Neural cell (in vitro differentiated cells): ENCODE measurements around the gene PRDX6. TPM values are rescaled to one million over a fixed set of nuclear protein-coding genes. Genes with fewer than 3 reads are reported as not detected.
A peak's percentile ranks its signal among the peaks of the same experiment; 100 is the strongest.

Source experiments
- H2AFZ ChIP-seq: fragments of 200-600, 300-800 bp; sonication (generic), shearing (Covaris generic); 2 replicates; pipeline ENCODE4 v1.6.0; 2014; ENCODE audit warnings: low read depth, mild to moderate bottlenecking, antibody characterized with exemption, low read length, moderate library complexity
- H3F3A ChIP-seq: fragments of 200-600 bp; shearing (Covaris generic); 2 replicates; pipeline ENCODE4 v1.6.1; 2016; ENCODE audit warnings: mild to moderate bottlenecking, moderate library complexity, mixed read lengths, antibody characterized with exemption, low read length; ENCODE audit not compliant: insufficient read depth, poor library complexity, severe bottlenecking
- H3K27ac ChIP-seq: fragments of 200-600, 300-800 bp; sonication (generic), shearing (Covaris generic); 2 replicates; pipeline ENCODE4 v1.5.1; 2014; ENCODE audit warnings: mild to moderate bottlenecking, low read length, moderate library complexity
- H3K27me3 ChIP-seq: fragments of 300-800, 200-600 bp; sonication (generic), shearing (Covaris generic); 2 replicates; pipeline ENCODE4 v1.6.0; 2014; ENCODE audit warnings: mild to moderate bottlenecking, low read depth, low read length, moderate library complexity; ENCODE audit not compliant: insufficient read depth
- H3K36me3 ChIP-seq: fragments of 300-800, 200-600 bp; sonication (generic), shearing (Covaris generic); 2 replicates; pipeline ENCODE4 v1.5.1; 2014; ENCODE audit warnings: mild to moderate bottlenecking, antibody characterized with exemption, low read length, moderate library complexity; ENCODE audit not compliant: insufficient read depth
- H3K4me2 ChIP-seq: fragments of 300-800, 200-600 bp; sonication (generic), shearing (Covaris generic); 2 replicates; pipeline ENCODE4 v1.6.0; 2014; ENCODE audit warnings: mild to moderate bottlenecking, low read length
- H3K4me3 ChIP-seq: fragments of 300-800, 200-600 bp; sonication (generic), shearing (Covaris generic); 2 replicates; pipeline ENCODE4 v1.5.1; 2014; ENCODE audit warnings: mild to moderate bottlenecking, low read length, moderate library complexity
- H3K79me2 ChIP-seq: fragments of 200-600 bp; shearing (Covaris generic); replicated peaks from 2 replicates; pipeline ENCODE4 v1.6.0; 2014; ENCODE audit warnings: mild to moderate bottlenecking, low read length, moderate library complexity; ENCODE audit not compliant: insufficient read depth
- H3K9ac ChIP-seq: fragments of 300-800, 200-600 bp; sonication (generic), shearing (Covaris generic); 2 replicates; pipeline ENCODE4 v1.6.1; 2016; ENCODE audit warnings: mild to moderate bottlenecking, low read length, mixed read lengths
- H3K9me2 ChIP-seq: fragments of 200-600 bp; shearing (Covaris generic); 2 replicates; pipeline ENCODE4 v1.6.1; 2016; ENCODE audit warnings: mild to moderate bottlenecking, low read length, mixed read lengths; ENCODE audit not compliant: insufficient read depth
- H3K9me3 ChIP-seq: fragments of 200-600, 300-800 bp; sonication (generic), shearing (Covaris generic); 2 replicates; pipeline ENCODE4 v1.6.1; 2016; ENCODE audit warnings: mild to moderate bottlenecking, mixed run types, low read length, moderate library complexity, mixed read lengths
- H4K20me1 ChIP-seq: fragments of 200-600 bp; shearing (Covaris generic); 2 replicates; pipeline ENCODE4 v1.6.1; 2016; ENCODE audit warnings: mild to moderate bottlenecking, mixed run types; ENCODE audit not compliant: insufficient read depth
- CTCF ChIP-seq: fragments of 450-650 bp; IDR thresholded peaks from 2 replicates; pipeline ENCODE4 v1.5.1; 2014; ENCODE audit warnings: antibody characterized with exemption, mild to moderate bottlenecking, moderate library complexity; ENCODE audit not compliant: poor library complexity, severe bottlenecking
- EP300 ChIP-seq: fragments of 450-650 bp; conservative IDR thresholded peaks from 2 replicates; pipeline ENCODE4 v1.6.1; 2014; ENCODE audit warnings: antibody characterized with exemption, mild to moderate bottlenecking, moderate library complexity; ENCODE audit not compliant: poor library complexity, severe bottlenecking
- EZH2 ChIP-seq: fragments of 200-600, 300-800 bp; shearing (Covaris generic), sonication (generic); IDR thresholded peaks from 2 replicates; pipeline ENCODE4 v1.6.1; 2014; ENCODE audit warnings: antibody characterized with exemption, low read length, borderline replicate concordance, mild to moderate bottlenecking; ENCODE audit not compliant: insufficient read depth, poor library complexity, severe bottlenecking
- MXI1 ChIP-seq: fragments of 450-650 bp; conservative IDR thresholded peaks from 2 replicates; pipeline ENCODE4 v1.6.1; 2014; ENCODE audit warnings: antibody characterized with exemption, mild to moderate bottlenecking; ENCODE audit not compliant: poor library complexity, severe bottlenecking
- POLR2AphosphoS5 ChIP-seq: IDR thresholded peaks from 2 replicates; pipeline ENCODE4 v1.6.1; 2012
- RAD21 ChIP-seq: fragments of 450-650 bp; conservative IDR thresholded peaks from 2 replicates; pipeline ENCODE4 v1.6.1; 2014; ENCODE audit warnings: antibody characterized with exemption, mild to moderate bottlenecking, moderate library complexity
- REST ChIP-seq: IDR thresholded peaks from 2 replicates; pipeline ENCODE4 v1.6.1; 2012; ENCODE audit warnings: borderline replicate concordance
- SMC3 ChIP-seq: fragments of 450-650 bp; conservative IDR thresholded peaks from 2 replicates; pipeline ENCODE4 v1.6.1; 2014; ENCODE audit warnings: antibody characterized with exemption, mild to moderate bottlenecking, moderate library complexity; ENCODE audit not compliant: poor library complexity
- TAF1 ChIP-seq: IDR thresholded peaks from 2 replicates; pipeline ENCODE4 v1.6.1; 2012; ENCODE audit warnings: low read depth
- polyA plus RNA-seq: library from polyadenylated mRNA; depleted of rRNA; stranded (reverse); fragments of >200 nt; gene quantifications from 2 replicates; pipeline ENCODE4 v1.2.3, GENCODE V29; 2014

The PRDX6 gene
- polyA plus RNA-seq, 1 donor from 2014 or later = 118 TPM

- Histone ChIP-seq H3F3A (no peaks in the 10 kb centered on the region), H2AFZ (peak overlapping the region; percentile 93), H3K4me2 (peak overlapping the region; percentile 40), H3K9ac (peak overlapping the region; percentile 89), H3K9me2 (no peaks in the 10 kb centered on the region), H3K36me3 (peaks cover 7% of the 10 kb centered on the region), H3K9me3 (no peaks in the 10 kb centered on the region), H3K27me3 (no peaks in the 10 kb centered on the region), H3K27ac (peak overlapping the region; percentile 57), H3K4me3 (peak overlapping the region; percentile 97), H4K20me1 (no peaks in the 10 kb centered on the region), H3K79me2 (peaks cover 18% of the 10 kb centered on the region)
- peak; percentile 33 for TF ChIP-seq RAD21
- TF ChIP-seq POLR2AphosphoS5 = peak; percentile 42
- TF ChIP-seq MXI1 = peak; percentile 74
- TF ChIP-seq CTCF = no peak
- TF ChIP-seq SMC3 = peak; percentile 50
These were observed 360 bp upstream of the PRDX6 start for GRCh38 chr1:173476665-173477285.

DNA sequence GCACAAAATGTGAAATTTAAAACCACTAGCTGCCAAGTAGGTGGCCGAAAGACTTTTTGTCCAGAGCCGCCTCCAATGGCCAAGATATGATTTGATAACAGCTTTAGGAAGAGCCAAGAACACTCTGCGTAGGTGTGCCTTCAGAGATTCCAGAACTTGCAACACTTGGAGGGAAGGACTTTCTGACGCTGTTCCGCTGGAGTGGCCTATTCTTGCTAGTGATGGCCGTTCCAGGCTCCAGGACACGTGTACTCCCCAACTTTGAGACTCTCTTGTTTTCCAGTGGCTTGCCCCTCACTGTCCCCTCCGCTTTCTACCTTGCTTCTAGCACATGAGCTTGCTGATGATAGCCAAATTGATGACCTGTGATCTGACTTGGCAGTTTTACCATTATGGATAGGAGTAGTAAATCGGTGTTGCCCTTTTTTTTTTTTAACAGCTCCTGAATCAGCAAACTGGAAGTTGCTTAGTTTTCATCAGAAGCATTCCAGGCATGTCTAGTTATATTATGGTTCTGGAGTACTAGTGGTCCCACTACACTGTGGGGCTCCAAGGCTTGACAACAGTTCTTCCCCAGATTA is 1.0 kb downstream of the PRDX6 start:
- no peaks in the 10 kb centered on the region for H4K20me1 ChIP-seq
- H3K9me2 ChIP-seq = no peaks in the 10 kb centered on the region
- H3K79me2 ChIP-seq = peaks cover 18% of the 10 kb centered on the region
- peak overlapping the region; percentile 97 for H3K4me3 ChIP-seq
- peaks cover 9% of the 10 kb centered on the region for H3K36me3 ChIP-seq
- TF ChIP-seq REST (no peak), MXI1 (peak; percentile 16)
- H3K27me3 ChIP-seq = no peaks in the 10 kb centered on the region
- H3K9me3 ChIP-seq = no peaks in the 10 kb centered on the region
- peak overlapping the region; percentile 72 for H3K27ac ChIP-seq
- no peaks in the 10 kb centered on the region for H3F3A ChIP-seq
- peak overlapping the region; percentile 82 for H3K4me2 ChIP-seq
- peak overlapping the region; percentile 89 for H3K9ac ChIP-seq
- H2AFZ ChIP-seq = peak overlapping the region; percentile 75

DNA sequence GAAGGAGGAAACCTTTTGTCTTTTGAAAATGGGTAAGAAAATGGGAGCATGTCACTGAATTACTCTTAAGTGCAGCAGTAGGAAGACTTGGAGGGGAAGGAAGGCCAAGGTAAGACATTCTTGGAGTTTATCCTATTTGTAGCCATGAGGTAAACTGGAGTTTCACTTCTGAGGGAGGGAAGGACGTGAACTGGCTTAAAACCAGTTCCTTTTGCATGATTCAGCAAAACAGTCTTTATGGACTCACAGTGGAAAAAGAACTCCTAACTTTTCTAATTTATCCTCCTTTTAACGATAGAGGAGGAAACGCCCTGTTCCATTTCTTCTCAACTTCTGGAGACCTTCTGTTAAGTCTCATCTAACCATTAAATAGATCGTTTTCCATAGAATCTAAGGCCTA is 2.5 kb downstream of the PRDX6 start:
- no peaks in the 10 kb centered on the region for H3K27me3 ChIP-seq
- H3K4me2 ChIP-seq = no peak overlapping the region
- peaks cover 18% of the 10 kb centered on the region for H3K79me2 ChIP-seq
- no peaks in the 10 kb centered on the region for H4K20me1 ChIP-seq
- H3K9me3 ChIP-seq = no peaks in the 10 kb centered on the region
- peak overlapping the region; percentile 97 for H3K4me3 ChIP-seq
- no peak overlapping the region for H2AFZ ChIP-seq
- TF ChIP-seq CTCF (no peak), POLR2AphosphoS5 (no peak), MXI1 (no peak), EP300 (no peak), RAD21 (no peak), SMC3 (no peak), EZH2 (no peak), TAF1 (no peak), REST (no peak)
- H3K9ac ChIP-seq = no peak overlapping the region
- H3K36me3 ChIP-seq = peaks cover 12% of the 10 kb centered on the region
- no peak overlapping the region for H3K27ac ChIP-seq
- no peaks in the 10 kb centered on the region for H3K9me2 ChIP-seq
- no peaks in the 10 kb centered on the region for H3F3A ChIP-seq
